ENCODE measurements around the gene CTNNBL1.

CTNNBL1 gene

DNA sequence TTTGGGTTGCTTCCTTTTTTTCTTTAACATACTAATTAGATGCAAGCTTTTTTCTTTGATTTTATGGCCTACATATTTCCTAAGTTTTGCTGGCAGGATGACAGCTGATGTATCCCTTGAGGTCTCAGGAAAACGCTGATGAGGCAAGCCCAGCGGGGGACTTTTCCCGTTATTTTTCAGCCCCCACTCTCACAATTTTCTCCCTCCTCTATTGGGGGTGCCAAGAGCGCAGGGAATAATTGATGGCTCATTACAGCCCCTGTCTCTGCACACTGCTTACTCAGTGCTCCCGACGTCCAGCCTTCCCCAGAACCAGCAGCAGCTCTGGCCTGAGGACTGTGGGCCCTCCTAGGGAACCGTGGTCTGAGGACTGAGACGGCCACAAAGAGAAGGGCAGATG is 170.5 kb downstream of the CTNNBL1 start:
- Mint-ChIP-seq H3K4me1 (ENCODE audit: low read depth) (no peaks in the 10 kb centered on the region), H3K27ac (no peak overlapping the region), H3K36me3 (ENCODE audit: low read depth) (peaks cover 36% of the 10 kb centered on the region), H3K4me3 (no peak overlapping the region), H3K9me3 (no peaks in the 10 kb centered on the region), H3K27me3 (no peaks in the 10 kb centered on the region)

DNA sequence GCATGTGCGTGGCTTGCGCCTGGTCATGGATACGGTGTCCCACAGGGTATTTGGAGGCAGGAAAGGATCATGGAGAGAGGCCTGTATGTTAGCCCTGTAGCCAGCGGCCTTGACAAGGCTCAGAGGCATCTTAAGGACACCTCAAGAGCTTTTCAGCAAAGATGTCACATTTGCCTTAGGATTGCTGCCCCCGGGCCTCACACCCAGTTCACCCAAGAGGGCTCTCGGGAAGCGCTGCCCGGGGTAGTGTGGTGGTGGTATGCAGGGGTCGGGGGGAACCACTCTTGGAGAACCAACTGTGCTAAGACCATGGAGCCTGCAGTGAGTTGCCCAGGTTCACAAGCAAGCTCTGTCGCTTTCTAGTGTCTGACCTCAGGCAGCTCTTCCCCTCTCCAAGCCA is 172.2 kb downstream of the CTNNBL1 start:
- Mint-ChIP-seq H3K27me3 (no peaks in the 10 kb centered on the region), H3K9me3 (no peaks in the 10 kb centered on the region), H3K27ac (no peak overlapping the region), H3K4me3 (no peak overlapping the region), H3K36me3 (ENCODE audit: low read depth) (peaks cover 38% of the 10 kb centered on the region), H3K4me1 (ENCODE audit: low read depth) (no peaks in the 10 kb centered on the region)

DNA sequence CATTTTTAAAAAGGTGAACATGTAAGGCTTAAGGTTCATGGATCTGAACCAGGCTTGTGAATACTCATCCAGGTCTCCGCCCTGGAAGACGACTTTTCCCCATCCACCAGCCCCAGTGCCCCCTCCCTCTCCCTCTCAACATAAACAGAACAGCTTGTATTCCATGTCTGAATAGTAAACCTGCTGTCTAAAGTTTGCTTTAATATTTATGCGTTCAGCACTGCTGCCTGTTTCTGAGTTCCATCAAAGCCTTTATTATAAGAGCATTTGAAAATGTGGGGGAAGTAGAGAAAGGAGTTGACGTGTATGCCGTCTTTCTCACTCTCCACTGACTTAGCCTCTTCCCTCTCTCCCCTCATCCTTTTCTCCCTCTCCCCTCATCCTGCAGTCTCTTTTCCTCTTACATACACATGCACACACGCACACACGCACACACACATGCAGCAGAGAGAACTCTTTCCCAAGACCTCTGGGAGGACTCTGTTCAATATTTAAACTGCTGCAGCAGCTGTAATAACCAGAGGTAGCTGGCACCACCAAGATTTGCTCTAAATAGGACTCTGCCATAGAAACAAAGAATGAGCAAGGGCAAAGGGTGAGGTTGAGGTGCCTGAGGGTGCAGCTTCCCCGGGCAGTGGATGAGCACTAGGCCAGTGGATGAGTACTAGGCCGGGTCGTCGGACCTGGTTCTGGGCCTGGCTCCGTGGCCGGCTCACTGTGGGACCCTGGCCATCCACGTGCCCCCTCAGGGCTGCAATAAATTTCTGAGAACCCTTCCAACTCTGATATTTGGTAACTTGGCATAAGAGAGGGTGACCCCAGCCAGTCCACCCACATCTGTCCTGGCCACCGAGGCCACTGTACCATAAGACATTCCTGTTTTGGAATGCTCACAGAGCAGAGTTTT is 173.7 kb downstream of the CTNNBL1 start:
- Mint-ChIP-seq H3K36me3 (ENCODE audit: low read depth) (peaks cover 32% of the 10 kb centered on the region), H3K4me3 (no peak overlapping the region), H3K27me3 (no peaks in the 10 kb centered on the region), H3K9me3 (no peaks in the 10 kb centered on the region), H3K27ac (no peak overlapping the region), H3K4me1 (ENCODE audit: low read depth) (no peaks in the 10 kb centered on the region)

DNA sequence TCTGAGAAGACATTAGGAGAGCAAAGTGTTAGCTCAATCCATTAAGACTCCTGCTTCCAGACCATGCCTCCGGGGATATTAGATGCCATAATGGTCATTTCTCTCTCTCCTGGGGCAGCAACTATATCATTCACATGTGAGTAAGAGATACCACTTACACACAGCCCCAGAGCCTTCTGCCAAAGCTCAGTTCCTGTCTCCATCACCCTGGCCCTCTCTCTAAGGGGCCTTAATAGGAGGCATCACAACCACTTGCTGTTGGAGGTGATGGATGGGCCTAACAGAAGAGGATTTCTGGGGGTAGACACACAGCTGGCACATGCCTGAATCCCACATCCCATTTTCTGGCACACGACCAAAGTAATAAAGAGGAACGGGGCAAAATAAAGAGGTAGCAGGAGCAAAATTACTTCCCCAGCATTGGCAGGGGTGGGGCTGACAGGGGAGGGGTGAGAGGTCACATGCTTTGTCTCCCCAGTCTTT is 175.1 kb downstream of the CTNNBL1 start:
- Mint-ChIP-seq H3K4me1 (ENCODE audit: low read depth) (no peaks in the 10 kb centered on the region), H3K27ac (no peak overlapping the region), H3K27me3 (no peaks in the 10 kb centered on the region), H3K4me3 (no peak overlapping the region), H3K36me3 (ENCODE audit: low read depth) (peaks cover 21% of the 10 kb centered on the region), H3K9me3 (no peaks in the 10 kb centered on the region)

- H3K9me3 Mint-ChIP-seq, result no peaks in the 10 kb centered on the region
- H3K4me3 Mint-ChIP-seq, result no peak overlapping the region
- peaks cover 25% of the 10 kb centered on the region for H3K36me3 Mint-ChIP-seq (ENCODE audit: low read depth)
- no peak overlapping the region for H3K27ac Mint-ChIP-seq
- H3K27me3 Mint-ChIP-seq, result no peaks in the 10 kb centered on the region
- no peaks in the 10 kb centered on the region for H3K4me1 Mint-ChIP-seq (ENCODE audit: low read depth)
These were observed 175.6 kb downstream of the CTNNBL1 start for GRCh38 chr20:37869334-37869861.

DNA sequence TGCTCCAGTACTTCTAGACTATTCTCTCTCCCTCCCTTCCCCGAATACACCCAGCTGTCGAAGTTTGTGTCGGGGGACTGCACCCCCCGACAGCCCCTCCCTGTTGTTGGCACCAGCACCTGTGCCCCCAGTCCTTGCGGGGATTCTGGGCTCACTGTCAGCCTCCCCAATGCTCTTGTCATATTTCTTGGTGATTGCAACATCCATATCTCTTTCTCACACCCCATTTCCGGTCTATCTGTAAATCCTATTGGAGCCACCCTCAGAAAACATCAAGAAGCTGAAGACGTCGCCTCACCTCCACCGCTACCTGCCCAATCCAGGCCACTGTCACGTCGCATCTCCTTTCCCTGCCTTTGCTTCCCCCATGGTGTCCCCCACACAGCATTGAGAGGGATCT is 176.5 kb downstream of the CTNNBL1 start:
- H3K9me3 Mint-ChIP-seq, result no peaks in the 10 kb centered on the region
- H3K27ac Mint-ChIP-seq, result no peak overlapping the region
- no peaks in the 10 kb centered on the region for H3K27me3 Mint-ChIP-seq
- peaks cover 25% of the 10 kb centered on the region for H3K36me3 Mint-ChIP-seq (ENCODE audit: low read depth)
- no peak overlapping the region for H3K4me3 Mint-ChIP-seq
- no peaks in the 10 kb centered on the region for H3K4me1 Mint-ChIP-seq (ENCODE audit: low read depth)

GRCh38 chr20:37871751-37872150 is 177.9 kb downstream of the CTNNBL1 start:
- no peaks in the 10 kb centered on the region for H3K9me3 Mint-ChIP-seq
- no peak overlapping the region for H3K4me3 Mint-ChIP-seq
- no peaks in the 10 kb centered on the region for H3K27me3 Mint-ChIP-seq
- H3K4me1 Mint-ChIP-seq (ENCODE audit: low read depth), result no peaks in the 10 kb centered on the region
- H3K36me3 Mint-ChIP-seq (ENCODE audit: low read depth), result peaks cover 21% of the 10 kb centered on the region
- H3K27ac Mint-ChIP-seq, result no peak overlapping the region

- no peaks in the 10 kb centered on the region for H3K9me3 Mint-ChIP-seq
- H3K36me3 Mint-ChIP-seq (ENCODE audit: low read depth), result peaks cover 21% of the 10 kb centered on the region
- H3K27ac Mint-ChIP-seq, result no peak overlapping the region
- H3K4me3 Mint-ChIP-seq, result no peak overlapping the region
- H3K4me1 Mint-ChIP-seq (ENCODE audit: low read depth), result no peaks in the 10 kb centered on the region
- H3K27me3 Mint-ChIP-seq, result no peaks in the 10 kb centered on the region
These were observed 178.3 kb downstream of the CTNNBL1 start for GRCh38 chr20:37872161-37872560.

GRCh38 chr20:37873884-37874283 is 180.1 kb downstream of the CTNNBL1 start:
- no peaks in the 10 kb centered on the region for H3K9me3 Mint-ChIP-seq
- H3K27me3 Mint-ChIP-seq, result no peaks in the 10 kb centered on the region
- H3K36me3 Mint-ChIP-seq (ENCODE audit: low read depth), result peaks cover 21% of the 10 kb centered on the region
- H3K4me1 Mint-ChIP-seq (ENCODE audit: low read depth), result no peaks in the 10 kb centered on the region
- H3K4me3 Mint-ChIP-seq, result no peak overlapping the region
- H3K27ac Mint-ChIP-seq, result no peak overlapping the region

GRCh38 chr20:37875460-37876175 is 181.8 kb downstream of the CTNNBL1 start:
- no peaks in the 10 kb centered on the region for H3K27me3 Mint-ChIP-seq
- no peak overlapping the region for H3K27ac Mint-ChIP-seq
- no peaks in the 10 kb centered on the region for H3K4me1 Mint-ChIP-seq (ENCODE audit: low read depth)
- no peaks in the 10 kb centered on the region for H3K9me3 Mint-ChIP-seq
- H3K4me3 Mint-ChIP-seq, result no peak overlapping the region
- H3K36me3 Mint-ChIP-seq (ENCODE audit: low read depth), result peaks cover 10% of the 10 kb centered on the region

DNA sequence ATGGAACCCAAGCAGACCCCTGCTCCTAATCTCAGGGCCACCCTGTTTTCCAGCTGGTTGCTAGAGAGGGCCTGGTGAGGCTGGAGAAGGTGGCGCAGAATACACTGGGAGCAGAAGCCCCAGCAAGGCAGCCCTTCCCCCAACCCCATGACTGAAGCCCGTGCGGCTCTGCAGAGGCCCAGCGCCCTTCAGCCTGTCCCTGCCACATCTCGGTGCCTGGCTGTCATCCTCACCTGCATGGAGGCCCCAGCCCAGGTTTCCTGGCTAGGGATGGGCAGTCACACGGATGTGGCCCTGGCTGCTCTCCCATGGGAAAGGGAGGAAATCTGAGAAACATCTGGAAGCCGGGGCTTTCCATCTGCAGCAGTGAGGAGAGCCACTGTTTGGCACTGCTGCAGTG is 183.0 kb downstream of the CTNNBL1 start:
- Mint-ChIP-seq H3K27ac (no peak overlapping the region), H3K4me1 (ENCODE audit: low read depth) (no peaks in the 10 kb centered on the region), H3K9me3 (no peaks in the 10 kb centered on the region), H3K36me3 (ENCODE audit: low read depth) (peaks cover 4% of the 10 kb centered on the region), H3K27me3 (no peaks in the 10 kb centered on the region), H3K4me3 (no peak overlapping the region)

DNA sequence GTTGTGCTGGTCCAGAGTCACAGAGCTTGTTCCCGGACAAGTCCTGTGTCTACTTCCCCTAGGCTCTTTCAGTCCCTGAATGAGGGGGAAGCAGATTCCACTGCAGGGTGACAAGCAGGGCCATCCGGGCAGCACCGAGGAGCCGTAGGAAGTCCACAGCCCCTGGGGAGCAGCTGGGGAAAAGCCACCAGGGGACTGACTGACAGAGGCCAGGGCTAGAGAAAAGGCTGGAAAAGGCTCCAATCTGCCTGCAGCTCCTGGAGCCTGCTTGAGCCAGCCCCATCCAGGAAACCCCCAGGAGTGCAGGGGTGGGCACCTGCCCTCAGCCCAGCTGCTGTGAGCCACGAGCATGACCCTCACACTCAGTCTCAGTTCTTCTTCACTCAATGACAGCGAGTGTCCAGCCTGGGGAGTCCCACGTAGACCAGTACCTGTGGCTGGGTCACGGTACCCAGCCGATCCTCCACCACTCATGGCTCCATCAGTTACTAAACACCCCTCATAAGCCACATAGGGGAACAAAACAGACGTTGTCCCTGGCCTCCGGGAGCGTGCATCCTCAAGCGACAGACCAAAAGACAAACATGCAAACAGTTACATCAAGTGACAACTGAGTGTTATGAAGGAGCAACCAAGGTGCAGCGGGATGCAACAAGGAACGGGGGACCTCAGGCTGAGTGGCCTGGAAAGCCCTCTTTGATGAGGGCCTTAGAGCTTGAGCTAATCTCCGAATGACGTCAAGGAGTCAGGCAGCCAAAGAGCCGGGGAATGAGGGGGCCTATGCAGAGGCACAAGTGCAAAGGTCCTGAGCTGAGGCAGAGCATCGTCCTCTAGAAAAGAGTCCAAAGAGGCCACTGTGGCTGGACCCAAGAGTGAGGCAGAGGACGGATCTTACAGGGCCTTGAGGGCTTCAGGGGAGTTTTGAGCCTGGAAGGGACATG is 184.3 kb downstream of the CTNNBL1 start:
- H3K9me3 Mint-ChIP-seq, result no peaks in the 10 kb centered on the region
- H3K4me3 Mint-ChIP-seq, result no peak overlapping the region
- no peaks in the 10 kb centered on the region for H3K4me1 Mint-ChIP-seq (ENCODE audit: low read depth)
- peaks cover 4% of the 10 kb centered on the region for H3K36me3 Mint-ChIP-seq (ENCODE audit: low read depth)
- no peak overlapping the region for H3K27ac Mint-ChIP-seq
- H3K27me3 Mint-ChIP-seq, result no peaks in the 10 kb centered on the region

- Mint-ChIP-seq H3K4me1 (ENCODE audit: low read depth) (no peaks in the 10 kb centered on the region), H3K9me3 (no peaks in the 10 kb centered on the region), H3K27me3 (no peaks in the 10 kb centered on the region), H3K27ac (no peak overlapping the region), H3K36me3 (ENCODE audit: low read depth) (peaks cover 4% of the 10 kb centered on the region), H3K4me3 (no peak overlapping the region)
These were observed 185.2 kb downstream of the CTNNBL1 start for GRCh38 chr20:37878835-37879599.

- H3K9me3 Mint-ChIP-seq, result no peaks in the 10 kb centered on the region
- H3K4me1 Mint-ChIP-seq (ENCODE audit: low read depth), result no peaks in the 10 kb centered on the region
- H3K27me3 Mint-ChIP-seq, result no peaks in the 10 kb centered on the region
- no peak overlapping the region for H3K4me3 Mint-ChIP-seq
- H3K27ac Mint-ChIP-seq, result no peak overlapping the region
- H3K36me3 Mint-ChIP-seq (ENCODE audit: low read depth), result no peaks in the 10 kb centered on the region
These were observed 186.0 kb downstream of the CTNNBL1 start for GRCh38 chr20:37879843-37880242.
